GM21737 (cell line): ENCODE data around the gene LIMK1.
"Not testable (repeated sequence)": the region's sequence is repeated elsewhere in the genome, so short reads cannot be mapped to it uniquely, and the experiment has no call there.

ENCODE experiments used
- ATAC-seq: cut with Tn5 transposase; IDR thresholded peaks from one replicate; pipeline ENCODE4 v1.9.1; 2021; ENCODE audit warnings: mild to moderate bottlenecking, moderate library complexity; ENCODE audit not compliant: unreplicated experiment

The LIMK1 gene

DNA sequence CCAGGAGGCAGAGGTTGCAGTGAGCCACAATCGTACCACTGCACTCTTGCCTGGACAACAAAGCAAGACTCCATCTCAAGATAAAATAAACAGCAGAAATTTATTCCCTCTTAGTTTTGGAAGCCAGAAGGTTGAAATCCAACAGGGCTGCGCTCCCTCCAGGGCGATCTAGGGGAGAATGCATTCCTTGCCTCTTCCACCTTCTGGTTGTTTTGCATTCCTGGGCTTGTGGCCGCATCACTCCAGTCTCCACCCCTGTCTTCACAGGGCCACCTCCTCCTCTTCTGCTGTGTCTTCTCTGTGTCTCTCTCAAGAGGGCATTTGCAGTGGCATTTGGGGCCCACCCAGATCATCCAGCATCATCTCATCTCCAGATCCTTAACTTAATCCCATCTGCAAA, 36.2 kb downstream of the LIMK1 start:
- no peak for ATAC-seq

DNA sequence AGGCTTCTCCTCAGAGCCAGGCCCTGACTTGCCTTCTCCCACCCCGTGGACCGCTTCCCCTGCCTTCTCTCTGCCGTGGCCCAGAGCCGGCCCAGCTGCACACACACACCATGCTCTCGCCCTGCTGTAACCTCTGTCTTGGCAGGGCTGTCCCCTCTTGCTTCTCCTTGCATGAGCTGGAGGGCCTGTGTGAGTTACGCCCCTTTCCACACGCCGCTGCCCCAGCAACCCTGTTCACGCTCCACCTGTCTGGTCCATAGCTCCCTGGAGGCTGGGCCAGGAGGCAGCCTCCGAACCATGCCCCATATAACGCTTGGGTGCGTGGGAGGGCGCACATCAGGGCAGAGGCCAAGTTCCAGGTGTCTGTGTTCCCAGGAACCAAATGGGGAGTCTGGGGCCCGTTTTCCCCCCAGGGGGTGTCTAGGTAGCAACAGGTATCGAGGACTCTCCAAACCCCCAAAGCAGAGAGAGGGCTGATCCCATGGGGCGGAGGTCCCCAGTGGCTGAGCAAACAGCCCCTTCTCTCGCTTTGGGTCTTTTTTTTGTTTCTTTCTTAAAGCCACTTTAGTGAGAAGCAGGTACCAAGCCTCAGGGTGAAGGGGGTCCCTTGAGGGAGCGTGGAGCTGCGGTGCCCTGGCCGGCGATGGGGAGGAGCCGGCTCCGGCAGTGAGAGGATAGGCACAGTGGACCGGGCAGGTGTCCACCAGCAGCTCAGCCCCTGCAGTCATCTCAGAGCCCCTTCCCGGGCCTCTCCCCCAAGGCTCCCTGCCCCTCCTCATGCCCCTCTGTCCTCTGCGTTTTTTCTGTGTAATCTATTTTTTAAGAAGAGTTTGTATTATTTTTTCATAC, 38.0 kb downstream of the LIMK1 start:
- no peak for ATAC-seq

DNA sequence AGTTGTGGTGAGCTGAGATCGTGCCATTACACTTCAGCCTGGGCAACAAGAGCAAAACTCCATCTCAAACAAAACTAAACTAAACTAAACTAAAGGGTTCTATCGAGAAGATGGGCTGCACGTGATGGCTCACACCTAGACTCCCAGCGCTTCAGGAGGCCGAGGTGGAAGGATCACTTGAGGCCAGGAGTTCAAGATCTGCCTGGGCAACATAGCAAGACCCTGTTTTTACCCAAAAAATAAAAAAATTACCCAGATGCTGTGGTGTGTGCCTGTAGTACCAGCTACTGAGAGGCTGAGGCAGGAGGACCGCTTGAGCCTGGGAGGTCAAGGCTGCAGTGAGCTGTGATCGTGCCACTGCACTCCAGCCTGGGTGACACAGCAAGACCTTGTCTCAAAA, 40.3 kb downstream of the LIMK1 start:
- ATAC-seq, result not testable (repeated sequence)

DNA sequence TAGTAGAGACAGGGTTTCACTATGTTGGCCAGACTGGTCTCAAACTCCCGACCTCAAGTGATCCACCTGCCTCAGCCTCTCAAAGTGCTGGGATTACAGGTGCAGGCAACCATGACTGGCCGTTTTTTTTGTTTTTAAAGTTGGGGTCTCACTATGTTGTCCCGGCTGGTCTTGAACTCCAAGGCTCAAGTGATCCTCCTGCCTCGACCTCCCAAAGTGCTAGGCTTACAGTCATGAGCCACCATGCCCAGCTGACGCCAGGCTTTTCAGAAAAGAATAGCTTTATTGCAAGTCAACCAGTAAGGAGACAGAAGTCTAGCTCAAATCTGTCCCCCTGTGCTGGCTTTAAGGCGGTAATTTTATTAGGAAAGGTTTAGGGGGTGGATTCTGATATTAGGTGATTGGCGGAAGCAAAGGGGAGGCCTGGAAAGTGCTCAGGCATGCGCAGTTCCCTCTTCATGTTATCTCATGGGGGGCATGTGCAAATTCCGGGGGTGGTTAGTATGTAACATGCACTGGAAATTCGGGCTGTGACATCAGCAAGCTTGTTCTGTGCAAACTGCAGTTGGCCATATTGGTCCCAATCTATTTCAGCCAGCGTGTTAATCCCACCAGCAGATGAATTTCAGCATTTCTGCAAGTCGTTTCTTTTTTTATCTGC, 42.7 kb downstream of the LIMK1 start:
- no peak for ATAC-seq

DNA sequence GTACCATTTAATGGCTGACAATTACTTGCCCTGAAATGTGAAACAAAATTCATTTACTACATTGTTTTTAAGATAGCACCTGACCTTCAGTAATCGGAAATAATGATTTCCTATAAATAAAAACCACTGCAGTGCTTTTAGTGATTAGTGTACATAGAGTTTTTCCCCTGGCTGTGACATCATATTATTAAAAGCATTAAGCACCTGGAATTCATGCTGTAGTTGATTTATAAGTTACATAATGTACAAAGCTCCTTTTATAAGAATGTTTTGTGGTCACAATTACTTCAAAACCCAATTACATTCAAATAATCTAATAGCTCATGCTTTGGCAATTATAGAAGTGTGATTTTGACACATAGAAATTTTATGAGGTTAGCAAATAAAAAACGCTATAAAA, 46.3 kb downstream of the LIMK1 start:
- ATAC-seq, result no peak

DNA sequence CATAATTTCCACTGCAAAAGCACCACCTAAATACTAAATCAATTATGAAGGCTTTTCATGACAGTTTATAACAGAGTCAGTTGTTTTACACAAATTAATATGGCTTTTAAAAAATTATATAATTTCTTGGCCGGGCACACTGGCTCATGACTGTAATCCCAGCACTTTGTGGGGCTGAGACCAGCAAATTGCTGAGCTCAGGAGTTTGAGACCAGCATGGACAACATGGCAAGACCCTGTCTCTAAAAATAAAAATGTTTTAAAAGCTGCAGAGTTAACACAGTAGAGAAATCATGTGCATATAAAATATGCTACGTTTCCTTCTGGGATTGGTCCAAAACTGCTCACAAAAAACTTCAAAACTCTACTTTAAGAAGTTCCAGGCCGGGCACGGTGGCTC, 46.9 kb downstream of the LIMK1 start:
- ATAC-seq, result no peak

DNA sequence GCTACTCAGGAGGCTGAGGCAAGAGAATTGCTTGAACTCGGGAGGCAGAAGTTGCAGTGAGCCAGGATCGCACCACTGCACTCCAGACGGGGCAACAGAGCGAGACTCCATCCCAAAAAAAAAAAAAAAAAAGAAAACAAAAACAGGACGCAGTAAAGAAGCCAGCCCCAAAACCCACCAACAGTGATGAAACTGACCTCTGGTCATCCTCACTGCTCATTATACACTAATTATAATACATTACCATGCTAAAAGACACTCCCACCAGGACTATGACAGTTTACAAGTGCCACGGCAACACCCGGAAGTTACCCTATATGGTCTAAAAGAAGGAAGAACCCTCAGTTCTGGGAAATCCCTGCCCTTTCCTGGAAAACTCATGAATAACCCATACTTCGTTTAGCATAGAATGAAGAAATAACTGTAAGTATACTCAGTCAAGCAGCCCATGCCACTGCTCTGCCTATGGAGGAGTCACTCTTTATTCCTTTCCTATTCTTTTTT, 50.6 kb downstream of the LIMK1 start:
- no peak for ATAC-seq

DNA sequence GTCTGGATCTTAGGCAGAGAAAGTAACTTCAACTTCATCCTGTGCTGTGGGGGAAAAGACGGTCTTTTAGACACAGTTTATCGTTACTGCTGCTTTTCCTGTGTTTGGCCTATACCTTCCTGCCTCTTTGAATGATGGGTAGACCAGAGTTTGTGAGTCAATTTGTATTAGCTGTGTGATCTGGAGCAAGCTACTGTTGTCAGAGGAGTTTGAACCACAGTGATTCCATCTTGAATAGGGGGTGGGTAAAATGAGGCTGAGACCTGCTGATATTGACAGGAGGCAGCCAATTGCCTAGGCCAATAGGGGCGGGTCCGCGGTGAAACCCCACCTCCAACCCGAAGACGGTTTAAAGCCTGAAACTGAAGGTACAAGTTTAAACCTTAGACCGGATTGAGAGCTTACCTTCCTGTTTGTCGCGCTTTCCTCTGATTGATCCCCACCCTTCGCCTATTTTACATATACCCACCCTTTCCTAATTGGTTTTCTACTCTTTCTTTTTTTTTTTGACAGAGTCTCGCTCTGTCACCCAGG, 54.8 kb downstream of the LIMK1 start:
- ATAC-seq, result no peak

DNA sequence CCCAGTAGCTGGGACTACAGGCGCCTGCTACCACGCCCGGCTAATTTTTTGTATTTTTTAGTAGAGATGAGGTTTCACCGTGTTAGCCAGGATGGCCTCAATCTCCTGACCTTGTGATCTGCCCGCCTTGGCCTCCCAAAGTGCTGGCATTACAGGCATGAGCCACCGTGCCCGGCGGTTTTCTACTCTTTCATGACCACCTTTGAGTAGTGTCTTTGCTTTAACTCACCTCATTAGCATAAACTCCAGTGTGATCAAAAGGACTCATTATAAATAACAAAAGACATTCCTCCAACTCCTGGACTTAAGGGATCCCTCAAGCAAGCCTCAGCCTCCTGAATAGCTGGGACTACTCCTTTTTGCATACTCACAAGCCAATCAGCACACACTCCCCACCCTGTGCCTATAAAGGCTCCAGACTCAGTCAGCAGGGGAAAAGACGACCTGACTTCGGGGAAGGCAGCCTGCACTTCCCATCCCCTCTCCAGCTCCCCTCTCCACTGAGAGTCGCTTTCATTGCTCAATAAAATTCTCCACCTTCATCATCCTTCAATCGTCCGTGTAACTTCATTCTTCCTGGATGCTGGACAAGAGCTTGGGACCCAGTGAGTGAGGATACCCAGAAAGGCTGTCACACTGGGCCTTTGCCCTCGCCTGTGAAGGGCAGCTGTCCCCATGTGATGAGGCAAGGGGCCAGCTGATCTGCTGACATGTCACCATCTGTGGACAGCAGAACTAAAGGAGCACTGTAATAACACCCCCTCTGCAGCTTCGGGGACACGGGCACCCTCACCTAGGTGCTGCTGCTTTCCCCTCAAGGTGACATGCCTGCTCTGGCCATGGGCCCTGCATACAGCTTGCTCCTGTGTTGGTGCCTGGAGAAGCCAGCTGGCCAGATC, 55.6 kb downstream of the LIMK1 start:
- no peak for ATAC-seq

DNA sequence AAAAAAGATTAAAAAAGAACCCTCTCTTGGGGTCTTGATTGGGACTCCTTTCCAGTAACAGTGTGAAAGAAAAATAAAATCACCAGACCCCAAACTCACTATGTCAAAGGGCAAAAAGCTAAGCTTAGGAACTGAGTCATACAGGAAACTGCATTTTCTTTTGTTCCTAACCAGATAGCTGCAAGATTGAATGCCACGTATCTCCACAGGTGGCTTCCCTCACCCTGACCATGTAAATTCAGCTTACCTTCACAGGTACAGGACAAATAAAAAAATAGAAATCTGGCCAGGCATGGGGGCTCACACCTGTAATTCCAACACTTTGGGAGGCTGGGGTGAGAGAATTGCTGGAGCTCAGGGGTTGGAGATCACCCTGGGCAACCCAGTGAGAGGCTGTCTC, 58.1 kb downstream of the LIMK1 start:
- ATAC-seq, result no peak

DNA sequence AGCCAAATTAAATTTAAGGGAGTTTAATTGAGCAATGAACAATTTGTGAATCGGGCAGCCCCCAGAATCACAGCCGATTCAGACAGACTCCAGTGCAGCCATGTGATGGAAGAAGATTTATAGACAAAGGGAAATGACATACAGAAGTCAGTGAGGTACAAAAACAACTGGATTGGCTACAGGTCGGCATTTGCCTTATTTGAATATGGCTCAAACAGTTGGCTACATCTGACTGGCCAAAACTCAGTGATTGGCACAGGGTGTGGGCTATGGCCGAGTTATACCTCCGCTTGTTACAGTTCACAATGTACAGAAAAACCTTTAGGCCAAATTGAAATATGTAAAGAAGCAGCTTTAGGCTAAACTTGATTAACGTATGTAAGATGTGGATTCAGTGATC, 59.8 kb downstream of the LIMK1 start:
- no peak for ATAC-seq

DNA sequence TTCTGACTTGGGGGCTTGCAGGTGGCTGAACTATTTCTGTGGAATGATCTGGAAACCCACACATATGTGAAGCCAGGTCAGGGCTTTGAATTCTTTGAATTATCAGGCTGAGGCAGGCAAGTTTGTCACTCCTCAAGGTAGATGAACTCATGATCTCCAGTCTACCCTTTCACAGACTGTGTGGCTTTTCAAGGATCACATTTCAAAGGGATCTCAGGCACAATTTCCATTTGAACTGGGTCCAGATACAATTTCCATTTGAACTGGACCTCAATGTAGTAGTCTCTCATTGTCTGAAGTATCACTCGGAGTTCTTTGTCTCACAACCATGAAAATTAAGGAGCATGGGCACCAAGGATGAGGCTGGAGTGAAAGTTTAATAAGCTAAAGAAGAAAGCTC, 64.9 kb downstream of the LIMK1 start:
- ATAC-seq, result no peak

DNA sequence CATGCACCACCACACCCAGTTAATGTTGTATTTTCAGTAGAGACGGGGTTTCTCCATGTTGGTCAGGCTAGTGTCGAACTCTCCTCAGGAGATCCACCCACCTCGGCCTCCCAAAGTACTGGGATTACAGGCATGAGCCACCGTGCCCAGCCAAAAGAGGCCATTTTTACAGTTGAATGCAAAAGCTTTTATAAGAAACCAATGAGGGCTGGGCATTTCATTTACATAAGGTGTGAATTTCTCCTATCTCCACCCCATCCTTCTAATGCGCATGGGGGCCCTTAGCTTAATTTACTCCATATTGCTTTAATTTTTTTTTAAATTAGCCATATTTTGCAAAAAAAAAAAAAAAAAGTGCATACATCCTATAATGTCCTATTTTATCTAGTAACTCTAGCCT, 65.5 kb downstream of the LIMK1 start:
- no peak for ATAC-seq

DNA sequence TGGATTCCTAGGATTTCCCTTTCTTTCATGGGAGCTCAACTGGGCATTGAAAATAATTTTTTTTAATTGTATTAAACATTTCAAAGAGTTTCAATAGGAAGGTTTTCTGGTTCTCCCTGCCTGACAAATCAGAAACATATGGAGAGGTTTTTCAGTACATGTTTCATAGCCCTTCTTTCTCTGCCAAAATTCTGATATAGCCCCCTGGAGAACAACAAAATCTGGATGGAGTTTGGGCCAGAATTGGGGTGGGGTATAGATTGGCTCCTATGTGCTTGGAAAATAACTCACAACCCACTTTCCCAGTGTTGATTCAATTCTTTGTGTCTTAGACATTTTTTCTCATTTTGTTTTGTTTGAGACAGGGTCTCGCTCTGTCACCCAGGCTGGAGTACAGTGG, 66.0 kb downstream of the LIMK1 start:
- no peak for ATAC-seq

DNA sequence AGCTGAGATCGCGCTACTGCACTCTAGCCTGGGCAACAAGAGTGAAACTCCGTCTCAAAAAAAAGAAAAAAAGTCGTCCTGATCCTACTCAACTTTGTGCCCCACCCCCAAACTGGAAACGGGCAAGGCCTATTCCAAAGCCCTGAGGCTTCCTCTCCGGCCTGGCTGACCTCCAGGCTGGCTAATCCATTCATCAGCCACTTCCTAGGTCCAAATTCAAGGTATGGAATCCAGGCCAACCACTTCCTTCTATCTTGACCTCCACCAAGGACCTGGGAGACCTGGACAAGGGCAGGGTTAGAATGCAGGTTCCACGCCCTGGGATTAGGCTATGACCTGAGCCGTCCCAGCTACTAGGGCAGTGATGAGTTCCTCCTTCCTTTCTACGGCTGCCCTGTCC, 70.1 kb downstream of the LIMK1 start:
- ATAC-seq, result no peak

DNA sequence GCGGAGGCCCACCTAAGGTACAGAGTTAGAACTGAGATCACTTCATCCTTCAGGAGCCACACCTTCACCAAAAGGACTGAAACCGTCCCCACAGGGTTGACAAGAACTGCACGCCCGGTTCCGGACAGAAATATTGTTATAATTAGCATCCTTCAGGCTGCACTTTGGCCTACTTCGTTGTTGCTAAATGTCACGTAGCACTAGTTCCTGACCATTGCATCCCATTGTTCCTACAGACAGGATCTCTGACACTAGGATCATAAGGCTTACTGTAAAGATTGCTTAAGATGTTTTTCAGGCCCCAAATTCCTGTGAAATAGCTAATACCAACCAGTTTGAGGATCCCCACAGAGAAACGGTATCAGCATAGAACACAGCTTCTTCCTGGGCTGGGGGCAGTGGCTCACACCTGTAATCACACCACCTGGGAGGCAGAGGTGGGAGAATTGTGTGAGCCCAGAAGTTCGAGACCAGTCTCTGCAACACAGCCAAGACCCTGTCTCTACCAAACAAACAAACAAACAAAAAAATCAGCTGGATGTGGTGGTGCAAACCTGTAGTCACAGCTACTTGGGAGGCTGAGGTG, 72.3 kb downstream of the LIMK1 start:
- ATAC-seq, result no peak

DNA sequence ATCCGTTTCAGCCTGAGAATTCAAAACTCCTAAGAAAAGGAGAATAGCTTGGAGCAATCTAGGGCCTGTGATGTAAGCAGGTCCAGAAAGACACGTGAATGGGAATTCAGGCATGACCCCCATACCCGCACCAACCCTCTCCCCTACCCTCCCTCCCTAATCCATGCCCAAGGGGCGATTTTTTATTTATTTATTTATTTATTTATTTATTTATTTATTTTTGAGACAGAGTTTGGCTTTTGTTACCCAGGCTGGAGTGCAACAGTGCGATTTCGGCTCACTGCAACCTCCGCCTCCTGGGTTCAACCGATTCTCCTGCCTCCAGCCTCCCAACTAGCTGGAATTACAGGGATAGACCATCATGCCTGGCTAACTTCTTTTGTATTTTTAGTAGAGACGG, 74.0 kb downstream of the LIMK1 start:
- ATAC-seq, result no peak

DNA sequence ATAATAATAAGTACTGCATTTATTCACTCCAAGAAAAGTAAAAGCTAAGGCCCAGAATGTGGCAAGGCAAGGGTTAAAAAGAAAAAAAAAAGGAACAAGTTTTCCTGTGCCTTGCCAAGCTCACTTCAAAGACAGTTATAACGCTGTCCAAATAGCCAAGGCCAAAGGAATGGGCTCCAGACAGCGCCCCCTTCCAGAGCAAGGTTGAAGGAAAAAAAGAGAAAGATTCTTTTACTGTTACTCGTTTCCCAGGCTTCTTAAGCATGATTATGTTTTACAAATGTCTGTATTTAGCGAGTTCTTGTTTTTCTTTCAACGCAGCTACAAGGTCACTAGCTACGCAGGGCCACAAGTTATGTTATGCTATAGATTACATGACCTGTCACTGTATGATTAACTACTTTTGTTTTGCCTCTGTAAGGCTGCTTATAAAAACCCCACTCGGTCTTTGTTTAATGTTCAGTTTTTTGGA, 81.4 kb downstream of the LIMK1 start:
- ATAC-seq, result no peak

DNA sequence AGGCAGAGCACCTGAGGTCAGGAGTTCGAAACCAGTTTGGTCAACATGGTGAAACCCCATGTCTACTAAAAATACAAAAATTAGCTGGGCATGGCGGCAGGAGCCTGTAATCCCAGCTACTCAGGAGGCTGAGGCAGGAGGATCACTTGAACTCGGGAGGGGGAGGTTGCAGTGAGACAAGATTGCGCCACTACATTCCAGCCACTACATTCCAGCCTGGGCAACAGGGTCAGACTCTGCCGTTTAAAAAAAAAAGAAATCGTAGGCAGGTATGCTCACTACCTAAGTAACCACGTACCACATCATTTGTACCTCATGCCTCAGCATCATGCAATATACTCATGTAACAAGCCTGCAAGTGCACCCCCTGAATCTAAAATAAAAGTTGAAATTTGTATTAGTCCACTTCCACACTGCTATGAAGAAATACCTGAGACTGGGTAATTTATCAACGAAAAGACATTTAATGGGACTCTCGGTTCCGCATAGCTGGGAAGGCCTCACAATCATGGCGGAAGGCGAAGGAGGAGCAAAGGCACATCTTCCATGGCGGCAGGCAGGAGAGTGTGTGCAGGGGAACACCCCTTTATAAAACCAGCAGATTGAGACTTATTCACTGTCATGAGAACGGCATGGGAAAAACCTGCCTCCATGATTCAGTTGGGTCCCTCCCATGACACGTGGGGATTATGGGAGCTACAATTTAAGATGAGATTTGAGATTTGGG, 82.4 kb downstream of the LIMK1 start:
- ATAC-seq, result no peak

DNA sequence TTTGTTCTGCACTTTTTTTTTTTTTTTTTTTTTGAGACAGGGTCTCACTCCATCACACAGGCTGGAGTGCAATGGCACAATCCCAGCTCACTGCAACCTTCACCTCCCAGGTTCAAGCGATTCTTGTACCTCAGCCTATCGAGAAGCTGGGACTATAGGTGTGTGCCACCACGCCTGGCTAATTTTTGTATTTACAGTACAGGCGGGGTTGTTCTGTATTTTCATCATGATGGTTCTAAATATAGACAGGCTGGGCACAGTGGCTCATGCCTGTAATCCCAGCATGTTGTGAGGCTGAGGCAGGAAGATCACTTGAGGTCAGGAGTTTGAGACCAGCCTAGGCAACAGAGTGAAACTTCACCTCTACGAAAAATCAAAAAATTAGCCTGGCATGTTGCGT, 83.7 kb downstream of the LIMK1 start:
- not testable (repeated sequence) for ATAC-seq
